ENCODE results near the gene ACAD8. TPM values are rescaled to one million over a fixed set of nuclear protein-coding genes. Genes with fewer than 3 reads are reported as not detected.
"Not testable (repeated sequence)": the region's sequence is repeated elsewhere in the genome, so short reads cannot be mapped to it uniquely, and the experiment has no call there.

Gene ACAD8
- total RNA-seq, 1 donor from 2014 or later: 37.6 TPM

DNA sequence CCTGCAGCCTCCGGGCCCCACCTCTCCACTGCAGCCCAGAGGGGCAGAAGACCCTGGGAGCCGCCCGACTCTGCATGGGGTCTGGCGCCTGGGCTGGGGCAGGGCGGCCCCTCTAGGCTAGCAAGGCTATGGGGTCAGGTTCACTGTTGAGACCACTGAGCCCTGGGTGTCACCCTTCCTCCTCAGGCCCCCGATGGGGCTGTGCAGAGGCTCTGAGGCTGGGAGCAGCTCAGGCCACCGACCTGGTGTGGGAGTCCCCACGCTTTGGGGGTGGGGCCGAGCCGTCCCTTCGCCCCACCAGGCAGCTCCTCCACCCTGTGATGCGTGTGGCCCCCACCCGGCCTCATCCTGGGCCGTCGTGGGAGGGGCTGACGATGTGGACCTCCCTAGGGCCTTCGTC is 28.3 kb downstream of the ACAD8 start:
- intact Hi-C loops (cut with DNase I); DNase-seq; ATAC-seq (ENCODE audit: poor library complexity): not testable (repeated sequence)

GRCh38 chr11:134282121-134283045 is 29.0 kb downstream of the ACAD8 start:
- intact Hi-C loops (cut with DNase I): no loop called here
- ATAC-seq (ENCODE audit: poor library complexity): peak; percentile 88
- DNase-seq: peak; percentile 50

DNA sequence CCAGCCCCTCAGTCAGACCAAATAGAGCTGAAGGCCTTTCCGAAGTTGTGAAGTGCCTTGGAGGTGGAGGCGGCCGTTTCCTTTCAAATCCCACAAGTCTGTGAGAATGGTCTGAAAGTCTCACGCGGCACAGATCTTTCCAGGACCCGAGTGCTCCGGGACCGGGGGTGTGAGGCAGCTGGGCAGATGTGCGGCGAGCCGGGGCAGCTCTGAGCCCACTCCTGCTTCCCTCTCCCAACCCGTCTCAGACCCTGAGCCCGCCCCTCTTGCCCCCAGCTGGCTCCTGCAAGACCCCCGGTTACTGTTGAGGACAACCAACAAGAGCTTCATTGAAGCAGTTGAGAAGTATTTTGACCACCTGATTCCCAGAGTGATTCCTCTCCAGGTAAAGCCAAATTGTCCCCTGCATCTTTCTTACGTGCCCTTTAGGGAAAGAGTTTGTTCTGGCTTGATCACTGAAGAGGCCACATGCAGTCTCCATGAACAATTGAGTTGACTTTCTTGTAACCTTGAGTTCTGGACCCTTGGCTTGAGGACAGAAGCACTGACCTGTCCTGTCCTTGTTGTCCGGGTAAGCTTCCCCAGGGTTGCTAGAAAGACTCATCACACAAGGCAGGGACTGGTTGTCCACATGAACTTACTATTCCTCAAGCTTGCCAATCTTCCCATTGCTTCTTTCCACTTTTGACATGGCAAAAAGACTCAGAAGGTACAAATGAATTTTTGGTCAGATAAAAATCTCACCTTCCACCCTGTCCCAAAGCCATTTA is 30.3 kb downstream of the ACAD8 start:
- ATAC-seq (ENCODE audit: poor library complexity): no peak
- no peak for DNase-seq
- intact Hi-C loops (cut with DNase I): no loop called here

DNA sequence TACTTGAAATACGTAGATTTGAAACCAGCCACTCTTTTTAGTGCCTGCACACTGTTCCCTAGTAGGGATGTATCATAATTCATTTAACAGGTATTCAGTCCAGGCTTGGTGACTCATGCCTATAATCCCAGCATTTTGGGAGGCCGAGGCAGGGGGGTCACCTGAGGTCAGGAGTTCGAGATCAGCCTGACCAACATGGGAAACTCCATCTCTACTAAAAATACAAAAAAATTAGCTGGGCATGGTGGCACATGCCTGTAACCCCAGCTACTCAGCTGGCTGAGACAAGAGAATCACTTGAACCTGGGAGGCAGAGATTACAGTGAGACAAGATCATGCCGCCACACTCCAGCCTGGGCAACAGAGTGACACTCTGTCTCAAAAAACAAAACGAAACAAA is 31.0 kb downstream of the ACAD8 start:
- intact Hi-C loops (cut with DNase I); DNase-seq: not testable (repeated sequence)

DNA sequence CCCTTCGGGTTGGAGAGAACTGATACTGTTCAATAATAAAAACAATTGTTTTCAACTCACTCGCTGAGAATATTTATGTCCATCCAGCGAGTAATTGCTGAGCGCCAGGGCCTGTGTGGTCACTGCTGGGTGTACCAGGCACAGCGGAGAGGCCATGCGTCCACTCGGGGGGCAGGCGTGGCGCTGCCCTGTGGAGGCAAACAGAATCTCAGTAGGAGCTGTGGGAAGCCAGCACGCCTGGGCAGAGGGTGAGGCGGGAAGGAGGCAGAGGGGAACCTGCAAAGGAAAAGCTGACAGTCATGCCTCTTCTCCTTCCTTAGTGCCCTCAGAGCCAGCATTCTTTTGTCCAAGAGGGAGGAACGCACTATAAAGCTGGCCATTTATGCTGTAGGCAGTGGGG is 34.2 kb downstream of the ACAD8 start:
- DNase-seq: no peak
- intact Hi-C loops (cut with DNase I): no loop called here
- ATAC-seq (ENCODE audit: poor library complexity): no peak

More for the DNA sequence above, 31.0 kb downstream of the ACAD8 start:
- not testable (repeated sequence) for ATAC-seq (ENCODE audit: poor library complexity)

GRCh38 chr11:134288486-134288885 is 35.1 kb downstream of the ACAD8 start:
- ATAC-seq (ENCODE audit: poor library complexity) (no peak), DNase-seq (no peak)
- intact Hi-C loops (cut with DNase I): no loop called here

DNA sequence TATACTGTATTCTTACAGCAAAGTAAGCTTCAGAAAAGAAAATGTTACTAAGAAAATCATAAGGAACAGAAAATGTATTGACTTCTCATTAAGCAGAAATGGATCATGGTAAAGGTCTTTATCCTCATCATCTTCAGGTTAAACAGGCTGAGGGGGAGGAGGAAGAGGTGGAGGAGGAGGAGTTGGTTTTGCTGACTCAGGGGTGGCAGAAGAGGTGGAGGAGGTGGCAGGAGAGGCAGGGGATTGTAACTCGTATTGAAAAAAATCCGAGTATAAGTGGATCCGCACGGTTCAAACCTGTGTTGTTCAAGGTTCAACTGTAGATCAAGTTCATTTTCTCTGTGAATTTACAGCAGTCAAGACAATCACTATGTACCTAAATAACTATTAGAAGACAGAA is 35.8 kb downstream of the ACAD8 start:
- DNase-seq: no peak
- ATAC-seq (ENCODE audit: poor library complexity): no peak
- intact Hi-C loops (cut with DNase I): no loop called here

DNA sequence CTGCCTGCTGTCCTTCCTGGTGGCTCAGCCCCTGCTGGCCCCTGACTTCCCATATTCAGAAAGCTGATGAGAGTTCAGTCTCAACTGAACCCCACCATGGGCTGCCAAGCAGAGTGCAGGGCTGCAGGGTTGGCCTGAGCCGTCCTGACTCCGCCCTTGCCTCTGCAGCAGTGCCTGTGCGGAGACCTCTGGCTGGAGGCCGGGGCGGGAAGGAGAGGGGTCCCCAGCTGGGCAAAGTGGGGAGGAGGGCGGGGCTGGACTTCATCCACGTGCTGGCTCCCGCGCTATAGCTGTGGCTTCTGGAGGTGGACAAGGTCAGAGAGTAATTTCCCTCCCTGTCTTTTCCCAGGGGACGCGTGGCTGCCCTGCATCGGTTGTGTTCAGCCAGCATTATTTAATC is 36.4 kb downstream of the ACAD8 start:
- intact Hi-C loops (cut with DNase I): no loop called here
- ATAC-seq (ENCODE audit: poor library complexity): peak; percentile 45
- peak; percentile 57 for DNase-seq

GRCh38 chr11:134290646-134291045 is 37.3 kb downstream of the ACAD8 start:
- DNase-seq: no peak
- intact Hi-C loops (cut with DNase I): no loop called here
- no peak for ATAC-seq (ENCODE audit: poor library complexity)

DNA sequence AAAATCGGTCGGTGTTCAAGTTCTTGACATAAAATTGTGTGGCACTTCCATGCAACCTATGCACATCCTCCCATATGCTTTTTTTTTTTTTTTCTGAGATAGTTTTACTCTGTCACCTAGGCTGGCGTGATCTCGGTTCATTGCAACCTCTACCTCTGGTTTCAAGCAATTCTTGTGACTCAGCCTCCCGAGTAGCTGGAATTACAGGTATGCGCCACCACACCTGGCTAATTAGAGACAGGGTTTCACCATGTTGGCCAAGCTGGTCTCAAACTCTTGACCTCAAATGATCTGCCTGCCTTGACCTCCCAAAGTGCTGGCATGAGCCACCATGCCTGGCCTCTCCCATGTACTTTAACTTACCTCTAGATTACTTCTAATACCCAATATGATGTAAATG is 37.8 kb downstream of the ACAD8 start:
- no peak for DNase-seq
- intact Hi-C loops (cut with DNase I): no loop called here
- no peak for ATAC-seq (ENCODE audit: poor library complexity)

DNA sequence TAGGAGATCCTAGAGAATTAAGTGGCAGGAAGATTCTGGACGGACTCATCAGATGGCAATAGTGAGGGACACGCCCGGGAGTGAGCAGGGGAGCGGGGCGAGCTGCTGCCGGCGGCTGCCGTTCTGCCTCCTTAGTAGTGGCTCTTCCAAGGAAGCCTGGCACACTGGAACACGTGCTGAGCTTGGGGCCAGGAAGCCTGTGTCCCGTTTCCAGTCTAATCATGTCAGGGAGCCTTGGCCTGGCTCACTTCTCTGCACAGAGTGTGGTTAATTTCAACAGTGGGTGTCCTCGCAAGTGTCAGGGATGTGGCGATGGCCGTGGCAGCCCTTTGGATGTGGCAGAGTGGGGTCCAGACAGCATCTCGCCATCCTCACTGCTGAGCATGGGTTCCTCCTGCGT is 39.3 kb downstream of the ACAD8 start:
- ATAC-seq (ENCODE audit: poor library complexity) (no peak), DNase-seq (no peak)
- intact Hi-C loops (cut with DNase I): no loop called here

DNA sequence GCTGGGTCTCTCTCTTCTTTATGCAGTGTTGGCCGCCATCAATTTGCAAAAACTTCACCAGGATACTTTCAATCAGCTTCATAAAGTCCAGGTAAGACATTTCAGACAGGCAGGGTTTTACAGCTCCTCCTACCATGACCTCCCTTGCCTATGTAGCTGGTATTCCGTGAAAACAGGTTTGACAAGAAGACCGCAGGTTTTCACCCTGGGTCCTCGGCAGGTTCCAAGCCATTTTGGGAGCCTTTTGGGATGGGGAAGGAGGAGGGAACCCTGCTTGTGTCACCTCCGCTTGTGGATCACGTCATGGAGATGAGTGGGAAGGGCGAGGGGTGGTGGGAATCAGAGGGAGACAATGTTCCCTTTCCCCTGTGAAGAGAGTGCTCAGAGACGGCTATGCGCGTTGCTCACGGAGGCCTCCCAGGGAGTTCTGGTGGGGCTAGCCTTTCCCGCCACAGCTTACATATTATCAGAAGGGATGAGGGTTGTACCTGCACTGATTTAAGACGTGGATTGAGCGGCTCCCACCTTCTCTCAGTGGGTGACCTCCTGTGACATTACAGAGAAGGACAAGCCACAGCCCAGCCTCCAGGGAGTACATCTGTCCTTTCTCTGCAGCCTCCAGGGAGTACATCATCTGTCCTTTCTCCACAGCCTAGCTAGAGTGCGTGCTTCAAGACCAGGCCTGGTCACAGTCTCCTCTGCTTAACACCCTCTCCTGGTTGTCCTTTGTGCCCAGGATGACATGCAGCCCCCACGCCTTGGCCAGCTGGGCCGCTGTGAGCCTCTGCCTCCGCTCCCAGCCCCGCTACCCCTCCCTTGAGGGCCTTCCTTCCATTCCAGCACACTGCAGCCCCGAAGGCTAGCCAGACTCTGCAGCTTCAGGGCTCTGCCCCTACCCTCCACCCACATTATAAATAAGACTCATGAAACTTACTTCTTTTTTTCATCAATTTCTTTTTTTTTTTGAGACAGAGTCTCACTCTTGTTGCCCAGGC is 40.0 kb downstream of the ACAD8 start:
- DNase-seq: no peak
- intact Hi-C loops (cut with DNase I): no loop called here

DNA sequence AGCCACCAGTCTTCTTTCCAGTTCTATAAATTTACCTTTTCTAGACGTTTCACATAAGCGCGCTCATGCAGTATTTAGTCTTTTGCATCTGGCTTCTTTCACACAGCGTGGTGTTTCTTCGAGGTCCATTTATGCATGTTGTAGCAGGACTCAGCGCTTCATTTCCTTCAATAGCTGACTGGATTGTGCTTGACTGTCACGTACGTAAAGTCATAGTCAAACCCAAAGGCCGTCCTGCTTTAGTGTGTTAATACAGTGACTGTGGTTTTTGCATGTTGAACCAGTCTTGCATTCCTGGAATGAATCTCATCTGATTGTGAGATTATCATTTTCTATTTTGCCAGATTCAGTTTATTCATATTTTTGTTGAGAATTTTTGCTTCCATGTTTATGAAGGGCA is 41.3 kb downstream of the ACAD8 start:
- ATAC-seq (ENCODE audit: poor library complexity): no peak
- intact Hi-C loops (cut with DNase I): no loop called here
- no peak for DNase-seq

More for the DNA sequence above, 40.0 kb downstream of the ACAD8 start:
- ATAC-seq (ENCODE audit: poor library complexity): no peak

DNA sequence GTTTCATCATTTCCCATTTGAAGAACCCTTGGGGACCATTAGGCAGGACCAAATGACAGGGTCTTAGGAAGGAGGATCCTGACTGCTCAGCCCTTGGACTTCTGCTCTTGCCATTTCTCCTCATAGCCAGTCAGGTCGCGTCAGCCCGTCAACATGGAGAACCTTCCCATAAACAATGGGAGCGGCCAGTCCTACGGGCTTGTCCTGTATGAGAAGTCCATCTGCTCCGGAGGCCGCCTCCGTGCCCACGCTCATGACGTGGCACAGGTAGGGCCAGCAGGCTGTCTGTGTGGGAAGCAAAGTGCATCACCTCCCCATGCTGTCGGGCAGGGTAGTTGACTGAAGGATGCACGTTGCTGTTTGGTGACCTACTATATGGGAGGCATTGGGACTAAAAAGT is 58.9 kb downstream of the ACAD8 start:
- DNase-seq (no peak), ATAC-seq (ENCODE audit: poor library complexity) (no peak)
- intact Hi-C loops (cut with DNase I): no loop called here

- no peak for DNase-seq
- intact Hi-C loops (cut with DNase I): no loop called here
- ATAC-seq (ENCODE audit: poor library complexity): no peak
Observed at GRCh38 chr11:134312807-134313206, 59.4 kb downstream of the ACAD8 start.

DNA sequence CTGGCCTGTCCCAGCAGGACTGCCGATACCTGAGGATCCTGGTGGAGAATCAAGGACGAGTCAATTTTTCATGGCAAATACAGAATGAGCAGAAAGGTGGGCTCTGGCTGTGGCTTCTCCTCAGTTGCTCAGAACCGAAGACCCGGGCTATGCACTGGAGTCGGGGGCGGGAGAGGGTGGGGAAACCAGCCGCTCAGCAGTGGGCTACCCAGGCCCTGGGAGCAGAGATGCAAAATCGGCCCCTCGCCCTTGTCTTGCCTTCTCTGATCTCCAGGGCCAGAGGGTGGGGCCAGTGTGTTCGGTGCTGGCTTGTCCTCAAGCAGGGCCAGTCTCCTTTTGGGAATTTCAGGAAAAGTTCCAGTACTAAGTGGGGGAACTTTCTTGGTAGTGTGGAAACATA is 60.0 kb downstream of the ACAD8 start:
- DNase-seq: no peak
- intact Hi-C loops (cut with DNase I): no loop called here
- ATAC-seq (ENCODE audit: poor library complexity): no peak

DNA sequence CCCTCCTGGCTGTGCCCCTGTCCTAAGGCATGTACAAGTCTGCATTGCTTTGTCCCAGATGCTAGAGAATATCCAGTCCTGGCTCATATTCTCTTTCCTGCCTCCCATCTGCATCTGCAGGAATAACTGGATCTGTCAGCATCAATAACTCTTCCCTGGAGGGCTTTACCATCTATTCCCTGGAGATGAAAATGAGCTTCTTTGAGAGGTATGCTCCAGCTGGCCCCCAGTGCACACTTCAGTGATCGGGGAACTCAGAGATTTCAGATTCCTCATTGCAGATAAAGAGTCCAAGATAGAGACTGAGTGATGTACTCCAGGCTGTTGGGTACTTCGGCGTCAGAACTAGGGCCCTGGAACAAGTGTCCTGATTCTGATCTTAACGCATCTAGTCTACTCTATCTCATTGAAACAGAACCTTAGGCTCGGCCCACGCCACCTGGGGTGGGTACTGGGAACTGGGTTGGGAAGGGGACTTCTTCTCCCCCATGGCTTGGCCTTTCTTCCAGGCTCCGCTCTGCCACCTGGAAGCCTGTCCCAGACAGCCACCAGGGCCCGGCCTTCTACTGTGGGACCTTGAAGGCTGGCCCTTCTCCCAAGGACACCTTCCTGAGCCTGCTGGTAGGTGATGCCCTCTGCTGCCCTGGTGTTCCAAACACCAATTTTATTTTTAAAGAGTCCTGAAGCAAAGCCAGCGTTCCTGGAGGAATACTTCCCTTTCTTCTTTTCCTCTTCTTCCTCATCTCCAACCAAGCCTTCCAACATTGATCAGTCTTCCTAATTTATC is 60.6 kb downstream of the ACAD8 start:
- ATAC-seq (ENCODE audit: poor library complexity): peak; percentile 38
- intact Hi-C loops (cut with DNase I): no loop called here
- no peak for DNase-seq

Measured in Right ventricle myocardium superior (tissue), 1 donor.